ENCODE results near the gene LCMT1. TPM values are rescaled to one million over a fixed set of nuclear protein-coding genes. Genes with fewer than 3 reads are reported as not detected.

Gene LCMT1
- total and polyA plus RNA-seq, 9 of the 15 experiments (the other 6 are each of a cell fraction or from before 2014, with no cell fraction given), result 20.0 to 42.8 (median 32.3) TPM

- ATAC-seq, result no peak
- no peak overlapping the region for H2AFZ ChIP-seq (ENCODE audit: low read depth, low read length)
- H3K9ac ChIP-seq (ENCODE audit: insufficient read depth in 1 of 2, low read depth in 2 of 2, low read length in 2 of 2), result no peak overlapping the region
- H3K4me1 ChIP-seq (replicated peaks in 1 of 2; ENCODE audit: control insufficient read depth in 2 of 2, insufficient read depth in 2 of 2, low read length in 2 of 2), result peaks cover 0 to 6% of the 10 kb centered on the region in 2 experiments; a peak in 1 of 5 replicates
- no TSS peak for BruUV-seq (replicated peaks)
- H3K9me1 ChIP-seq (ENCODE audit: control insufficient read depth, insufficient read depth, low read length), result no peaks in the 10 kb centered on the region
- H3K4me3 ChIP-seq, result no peak overlapping the region
- no peak overlapping the region for H3K4me2 ChIP-seq (ENCODE audit: insufficient read depth, low read length)
- no peak for DNase-seq (ENCODE audit: extremely low read depth in 1 of 4, low spot score in 3 of 4)
- H3K79me2 ChIP-seq (ENCODE audit: control insufficient read depth, insufficient read depth, low read length), result no peaks in the 10 kb centered on the region
- TF ChIP-seq ZC3H11A (IDR thresholded peaks at IDR 0.05; ENCODE audit: low read depth, low read length), result no peak
- TF ChIP-seq MCM2 (IDR thresholded peaks at IDR 0.05; ENCODE audit: low read depth), result no peak
- no peak for TF ChIP-seq CTCFL (IDR thresholded peaks at IDR 0.05; ENCODE audit: borderline replicate concordance, insufficient read depth, low read depth, low read length, poor library complexity, severe bottlenecking)
- TF ChIP-seq ZNF133 (CRISPR knock-in tag; IDR thresholded peaks at IDR 0.05), result no peak
- no peak for TF ChIP-seq SAFB2 (IDR thresholded peaks at IDR 0.05; ENCODE audit: borderline replicate concordance, low read depth, low read length, severe bottlenecking)
- no peak for TF ChIP-seq HNRNPL (IDR thresholded peaks at IDR 0.05; ENCODE audit: low read depth, low read length)
- no peak for TF ChIP-seq FOXA3 (CRISPR knock-in tag; conservative IDR thresholded peaks at IDR 0.05 in 1 of 2, IDR thresholded peaks at IDR 0.05 in 1 of 2)
- TF ChIP-seq MAZ (CRISPR knock-in tag; conservative IDR thresholded peaks at IDR 0.05 in 1 of 2, IDR thresholded peaks at IDR 0.05 in 1 of 2), result no peak
- TF ChIP-seq CBX1 (IDR thresholded peaks at IDR 0.05; ENCODE audit: low read depth), result no peak
- no peak for TF ChIP-seq BMI1 (IDR thresholded peaks at IDR 0.05; ENCODE audit: low read length)
- TF ChIP-seq RFX5 (IDR thresholded peaks at IDR 0.05; ENCODE audit: low read depth, low read length), result no peak
- TF ChIP-seq ZZZ3 (IDR thresholded peaks at IDR 0.05), result no peak
- no peak for TF ChIP-seq TCF7L2 (IDR thresholded peaks at IDR 0.05; ENCODE audit: low read depth, low read length)
- TF ChIP-seq HDAC1 (IDR thresholded peaks at IDR 0.05), result no peak
- no peak for TF ChIP-seq E2F5 (CRISPR knock-in tag; IDR thresholded peaks at IDR 0.05)
- TF ChIP-seq CCAR2 (IDR thresholded peaks at IDR 0.05; ENCODE audit: low read depth, low read length), result no peak
- no peak for TF ChIP-seq ZFP36 (IDR thresholded peaks at IDR 0.05; ENCODE audit: low read depth, low read length, partially characterized antibody)
- no peak for TF ChIP-seq SMARCC2 (IDR thresholded peaks at IDR 0.05; ENCODE audit: low read depth)
- no peak for TF ChIP-seq C11orf30 (IDR thresholded peaks at IDR 0.05; ENCODE audit: low read depth)
- H3K27me3 ChIP-seq (ENCODE audit: control insufficient read depth in 2 of 2, insufficient read depth in 2 of 2, low read length in 2 of 2), result no peaks in the 10 kb centered on the region
- no peak for FAIRE-seq
- 59% methylated on average over 3 of the region's 3 CpGs for whole genome bisulfite sequencing (ENCODE audit: insufficient coverage, low coverage, missing lambda C conversion rate)
- H3K9me3 ChIP-seq (replicated peaks; ENCODE audit: control insufficient read depth, insufficient read depth, low read depth, low read length), result no peaks in the 10 kb centered on the region
- in situ Hi-C loops (cut with MboI) (no loop called here), intact Hi-C loops (cut with micrococcal nuclease) (no loop called here)
- ChIA-PET CTCF (ENCODE audit: low intra/inter-chr PET ratio) (no interaction called here), POLR2A (no interaction called here)
- H3K27ac ChIP-seq (ENCODE audit: extremely low read depth, low read depth, low read length), result no peak overlapping the region
- peaks cover 16% of the 10 kb centered on the region; the same call in 2 of the 3 replicates for H3K36me3 ChIP-seq (ENCODE audit: control insufficient read depth, insufficient read depth, low read length)
- H4K20me1 ChIP-seq (replicated peaks; ENCODE audit: control insufficient read depth, insufficient read depth, low read length), result no peaks in the 10 kb centered on the region
These were observed 65.9 kb downstream of the LCMT1 start for GRCh38 chr16:25177512-25177830.

All from K562 (cell line).